Stimulated activated CD4-positive, alpha-beta T cell treated with anti-CD3 and anti-CD28 coated beads, Interleukin-2, amount 100 ng/mL, for 4 hours (primary cell): ENCODE results near the gene SGMS1.
"Not testable (repeated sequence)": the region's sequence is repeated elsewhere in the genome, so short reads cannot be mapped to it uniquely, and the experiment has no call there.

ENCODE experiments used
- DNase-seq: peaks from one replicate; pipeline ENCODE4 v3.0.0-alpha.2; 2020; ENCODE audit warnings: low read depth

SGMS1 gene

GRCh38 chr10:50623663-50624412 lies at the start of gene SGMS1:
SGMS1 (minus strand) TSS chr10:50623956; CDS start chr10:50344114, 279,842 bp downstream.
- peak; percentile 70 for DNase-seq

GRCh38 chr10:50672152-50672551 lies 48.4 kb upstream of the SGMS1 start:
- DNase-seq: not testable (repeated sequence)

- DNase-seq: not testable (repeated sequence)
These were observed 47.9 kb upstream of the SGMS1 start for GRCh38 chr10:50671645-50672044.

GRCh38 chr10:50669957-50670356 lies 46.2 kb upstream of the SGMS1 start:
- not testable (repeated sequence) for DNase-seq

GRCh38 chr10:50667353-50667752 lies 43.6 kb upstream of the SGMS1 start:
- DNase-seq: not testable (repeated sequence)

GRCh38 chr10:50662420-50662819 lies 38.7 kb upstream of the SGMS1 start:
- DNase-seq: not testable (repeated sequence)

GRCh38 chr10:50661563-50661962 lies 37.8 kb upstream of the SGMS1 start:
- not testable (repeated sequence) for DNase-seq

- not testable (repeated sequence) for DNase-seq
These were observed 36.3 kb upstream of the SGMS1 start for GRCh38 chr10:50659865-50660730.

GRCh38 chr10:50659016-50659864 lies 35.5 kb upstream of the SGMS1 start:
- not testable (repeated sequence) for DNase-seq

- no peak for DNase-seq
These were observed 34.4 kb upstream of the SGMS1 start for GRCh38 chr10:50658165-50658564.

- no peak for DNase-seq
These were observed 30.0 kb upstream of the SGMS1 start for GRCh38 chr10:50653758-50654157.

GRCh38 chr10:50653142-50653541 lies 29.4 kb upstream of the SGMS1 start:
- DNase-seq: no peak

GRCh38 chr10:50651808-50652207 lies 28.1 kb upstream of the SGMS1 start:
- DNase-seq: no peak

- DNase-seq: no peak
These were observed 26.7 kb upstream of the SGMS1 start for GRCh38 chr10:50650481-50650880.

GRCh38 chr10:50648935-50649227 lies 25.1 kb upstream of the SGMS1 start:
- no peak for DNase-seq

GRCh38 chr10:50648089-50648934 lies 24.6 kb upstream of the SGMS1 start:
- DNase-seq: no peak

- not testable (repeated sequence) for DNase-seq
These were observed 23.6 kb upstream of the SGMS1 start for GRCh38 chr10:50647350-50647749.

GRCh38 chr10:50645236-50645635 lies 21.5 kb upstream of the SGMS1 start:
- DNase-seq: no peak

GRCh38 chr10:50641626-50642025 lies 17.9 kb upstream of the SGMS1 start:
- no peak for DNase-seq

GRCh38 chr10:50640238-50640637 lies 16.5 kb upstream of the SGMS1 start:
- no peak for DNase-seq
